Gastroesophageal sphincter (tissue), 2 donors: ENCODE data around the gene RGSL1.

Experiments
- EP300 ChIP-seq: sonication (generic); formaldehyde crosslinking; IDR thresholded peaks from one replicate; pipeline ENCODE4 v1.6.1; 2017; ENCODE audit warnings: antibody characterized with exemption, mild to moderate bottlenecking
- POLR2A ChIP-seq, 2 donors: fragments of 450-650 bp; IDR thresholded peaks; one replicate each; pipeline ENCODE4 v1.6.1; 2017; ENCODE audit warnings: antibody characterized with exemption in 2 of 2, mild to moderate bottlenecking in 2 of 2, moderate library complexity in 1 of 2

GRCh38 chr1:182584746-182585145 lies 134.8 kb downstream of the RGSL1 start:
- TF ChIP-seq POLR2A (IDR thresholded peaks at IDR 0.05) (no peak), EP300 (no peak)
